Duodenal mucosa (tissue), 2 donors: ENCODE measurements around the gene FN3KRP.
"Not testable (repeated sequence)": the region's sequence is repeated elsewhere in the genome, so short reads cannot be mapped to it uniquely, and the experiment has no call there.

Experiments
- H3K27ac ChIP-seq: one replicate; pipeline ENCODE4 v1.7.0; 2013; ENCODE audit warnings: low read depth, low read length
- H3K27me3 ChIP-seq, 2 donors: one replicate each; pipeline ENCODE4 v1.7.0; 2013; ENCODE audit warnings: low read length in 2 of 2, control low read depth in 1 of 2; ENCODE audit not compliant: insufficient read depth in 2 of 2, control insufficient read depth in 1 of 2
- H3K36me3 ChIP-seq, 2 donors: one replicate each; pipeline ENCODE4 v1.7.0; 2013; ENCODE audit warnings: low read length in 2 of 2, control low read depth in 1 of 2; ENCODE audit not compliant: insufficient read depth in 2 of 2, control insufficient read depth in 1 of 2
- H3K4me1 ChIP-seq, 2 donors: one replicate each; pipeline ENCODE4 v1.7.0; 2013; ENCODE audit warnings: low read length in 2 of 2, control low read depth in 1 of 2; ENCODE audit not compliant: insufficient read depth in 2 of 2, control insufficient read depth in 1 of 2
- H3K4me3 ChIP-seq, 2 donors: one replicate each; pipeline ENCODE4 v1.7.0; 2013; ENCODE audit warnings: low read length in 2 of 2, low read depth in 1 of 2
- H3K9ac ChIP-seq, 2 donors: one replicate each; pipeline ENCODE4 v1.7.0; 2013; ENCODE audit warnings: low read length in 2 of 2, low read depth in 1 of 2
- H3K9me3 ChIP-seq, 2 donors: one replicate each; pipeline ENCODE4 v1.7.0; 2013; ENCODE audit warnings: low read length in 2 of 2, control low read depth in 1 of 2; ENCODE audit not compliant: control insufficient read depth in 1 of 2

Gene FN3KRP

DNA sequence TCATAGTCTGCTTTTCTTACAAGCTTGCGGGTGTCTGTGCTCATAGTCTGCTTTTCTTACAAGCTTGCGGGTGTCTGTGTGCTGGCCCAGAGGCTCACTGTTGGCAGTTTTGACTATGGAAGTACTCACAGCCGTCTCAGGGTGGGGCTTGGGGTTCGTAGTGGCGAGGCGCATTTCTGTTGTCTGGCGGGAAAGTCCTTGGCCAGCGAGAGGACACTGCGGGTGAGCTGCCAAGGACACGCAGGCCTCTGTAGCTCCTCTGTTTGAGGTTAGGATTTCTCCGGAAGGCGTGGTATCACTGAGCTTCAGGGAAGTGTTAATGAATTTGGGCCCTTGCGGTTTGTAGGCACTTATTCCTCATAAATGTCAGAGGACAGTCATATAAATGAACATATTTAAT is 48.9 kb downstream of the FN3KRP start:
- Histone ChIP-seq H3K4me3 (no peak overlapping the region), H3K9ac (no peak overlapping the region), H3K9me3 (no peaks in the 10 kb centered on the region), H3K27ac (no peak overlapping the region), H3K27me3 (no peaks in the 10 kb centered on the region), H3K4me1 (no peaks in the 10 kb centered on the region), H3K36me3 (peaks cover 5 to 42% of the 10 kb centered on the region in 2 donors)

DNA sequence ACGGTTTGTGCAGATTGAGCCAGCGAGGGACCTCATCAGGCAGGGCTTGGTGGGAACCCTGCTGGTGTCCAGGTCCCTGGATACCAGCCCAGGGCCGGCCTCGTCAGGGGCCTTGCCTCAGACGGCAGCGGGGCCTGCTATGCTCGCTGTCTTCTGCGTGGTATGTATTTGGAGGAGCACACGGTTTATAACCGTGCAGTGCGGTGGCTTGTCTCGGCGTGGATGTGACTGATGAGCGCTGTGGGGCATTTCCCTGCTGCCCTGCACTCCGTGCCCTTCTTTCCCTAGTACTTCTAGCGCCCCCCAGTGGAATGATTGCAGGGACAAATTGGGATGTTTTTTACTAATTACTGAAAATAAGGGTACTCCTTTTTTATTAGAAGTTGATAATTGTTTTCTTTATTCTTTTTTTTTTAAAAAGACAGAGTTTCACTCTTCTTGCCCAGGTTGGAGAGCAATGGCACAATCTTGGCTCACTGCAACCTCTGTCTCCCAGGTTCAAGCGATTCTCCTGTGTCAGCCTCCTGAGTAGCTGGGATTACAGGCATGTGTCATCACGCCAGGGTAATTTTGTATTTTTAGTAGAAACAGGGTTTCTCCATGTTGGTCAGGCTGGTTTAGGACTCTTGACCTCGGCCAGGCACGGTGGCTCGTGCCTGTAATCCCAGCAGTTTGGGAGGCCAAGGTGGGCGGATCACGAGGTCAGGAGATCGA is 50.7 kb downstream of the FN3KRP start:
- no peak overlapping the region for H3K9ac ChIP-seq
- H3K36me3 ChIP-seq = peaks cover 5 to 42% of the 10 kb centered on the region in 2 donors
- H3K27ac ChIP-seq = no peak overlapping the region
- no peaks in the 10 kb centered on the region for H3K9me3 ChIP-seq
- no peaks in the 10 kb centered on the region for H3K4me1 ChIP-seq
- no peaks in the 10 kb centered on the region for H3K27me3 ChIP-seq
- no peak overlapping the region for H3K4me3 ChIP-seq

DNA sequence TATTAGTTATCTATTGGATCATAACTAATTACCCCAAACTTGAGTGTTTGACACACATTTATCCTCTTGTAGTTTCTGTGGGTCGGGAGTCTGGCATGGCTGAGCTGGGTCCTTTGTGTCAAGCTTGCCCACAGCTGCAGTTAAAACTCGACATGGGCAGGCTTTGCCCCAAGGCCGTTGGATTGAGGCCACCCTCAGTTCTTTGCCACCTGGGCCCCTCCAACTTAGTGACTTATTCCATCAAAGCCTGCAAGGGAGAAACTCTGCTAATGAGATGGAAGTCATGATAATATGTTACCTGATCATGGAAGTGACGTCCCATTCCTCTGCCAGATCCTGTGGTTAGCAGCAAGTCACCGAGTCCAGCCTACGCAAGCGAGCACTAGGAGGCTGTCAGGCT is 52.5 kb downstream of the FN3KRP start:
- H3K27ac ChIP-seq = no peak overlapping the region
- no peaks in the 10 kb centered on the region for H3K4me1 ChIP-seq
- H3K4me3 ChIP-seq = no peak overlapping the region
- no peak overlapping the region for H3K9ac ChIP-seq
- H3K9me3 ChIP-seq = no peaks in the 10 kb centered on the region
- peaks cover 5 to 39% of the 10 kb centered on the region in 2 donors for H3K36me3 ChIP-seq
- H3K27me3 ChIP-seq = no peaks in the 10 kb centered on the region

DNA sequence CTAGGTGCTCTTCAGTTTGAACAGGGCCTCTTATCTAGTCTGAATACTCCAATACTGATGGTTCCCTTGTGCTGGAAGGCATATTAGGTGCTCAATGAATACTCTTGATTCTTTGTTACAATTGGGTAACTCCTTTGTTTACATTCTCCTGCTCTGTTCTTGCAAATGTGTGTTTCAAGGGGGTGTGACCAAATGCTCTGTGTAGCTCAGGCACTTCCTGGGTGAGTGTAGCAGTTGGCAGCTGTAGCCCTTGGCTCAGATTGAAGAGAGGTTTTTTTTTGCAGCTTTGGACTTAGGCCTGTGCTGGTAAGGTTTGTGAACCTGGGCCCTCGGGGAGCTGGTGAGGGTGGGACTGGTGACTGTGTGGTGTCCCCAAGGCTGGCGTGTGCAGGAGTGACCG is 55.5 kb downstream of the FN3KRP start:
- peaks cover 0 to 3% of the 10 kb centered on the region in 2 donors for H3K4me1 ChIP-seq
- H3K4me3 ChIP-seq = no peak overlapping the region
- H3K9me3 ChIP-seq = no peaks in the 10 kb centered on the region
- H3K36me3 ChIP-seq = peaks cover 5 to 34% of the 10 kb centered on the region in 2 donors
- H3K27ac ChIP-seq = peak overlapping the region; percentile 18
- no peaks in the 10 kb centered on the region for H3K27me3 ChIP-seq
- no peak overlapping the region for H3K9ac ChIP-seq

DNA sequence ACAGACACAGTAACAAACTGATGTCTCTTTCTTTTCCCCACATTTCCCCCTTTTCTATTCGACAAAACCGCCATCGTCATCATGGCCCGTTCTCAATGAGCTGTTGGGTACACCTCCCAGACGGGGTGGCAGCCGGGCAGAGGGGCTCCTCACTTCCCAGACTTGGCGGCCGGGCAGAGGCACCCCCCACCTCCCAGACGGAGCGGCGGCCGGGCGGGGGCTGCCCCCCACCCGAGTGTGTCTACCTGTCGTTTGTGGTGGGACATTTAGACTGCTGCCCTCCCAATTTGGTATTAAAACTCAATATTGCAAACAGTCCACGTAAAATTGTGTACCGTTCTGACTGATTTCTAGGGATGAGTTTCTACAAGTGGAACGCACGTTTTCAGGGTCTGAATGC is 58.0 kb downstream of the FN3KRP start:
- H3K36me3 ChIP-seq = peaks cover 0 to 19% of the 10 kb centered on the region in 2 donors
- H3K4me3 ChIP-seq = peak overlapping the region; percentile 25 to 58
- H3K27me3 ChIP-seq, H3K27ac ChIP-seq, H3K4me1 ChIP-seq, H3K9me3 ChIP-seq: not testable (repeated sequence)
- H3K9ac ChIP-seq = peak overlapping the region in 1 of 2 donors; percentile 39

DNA sequence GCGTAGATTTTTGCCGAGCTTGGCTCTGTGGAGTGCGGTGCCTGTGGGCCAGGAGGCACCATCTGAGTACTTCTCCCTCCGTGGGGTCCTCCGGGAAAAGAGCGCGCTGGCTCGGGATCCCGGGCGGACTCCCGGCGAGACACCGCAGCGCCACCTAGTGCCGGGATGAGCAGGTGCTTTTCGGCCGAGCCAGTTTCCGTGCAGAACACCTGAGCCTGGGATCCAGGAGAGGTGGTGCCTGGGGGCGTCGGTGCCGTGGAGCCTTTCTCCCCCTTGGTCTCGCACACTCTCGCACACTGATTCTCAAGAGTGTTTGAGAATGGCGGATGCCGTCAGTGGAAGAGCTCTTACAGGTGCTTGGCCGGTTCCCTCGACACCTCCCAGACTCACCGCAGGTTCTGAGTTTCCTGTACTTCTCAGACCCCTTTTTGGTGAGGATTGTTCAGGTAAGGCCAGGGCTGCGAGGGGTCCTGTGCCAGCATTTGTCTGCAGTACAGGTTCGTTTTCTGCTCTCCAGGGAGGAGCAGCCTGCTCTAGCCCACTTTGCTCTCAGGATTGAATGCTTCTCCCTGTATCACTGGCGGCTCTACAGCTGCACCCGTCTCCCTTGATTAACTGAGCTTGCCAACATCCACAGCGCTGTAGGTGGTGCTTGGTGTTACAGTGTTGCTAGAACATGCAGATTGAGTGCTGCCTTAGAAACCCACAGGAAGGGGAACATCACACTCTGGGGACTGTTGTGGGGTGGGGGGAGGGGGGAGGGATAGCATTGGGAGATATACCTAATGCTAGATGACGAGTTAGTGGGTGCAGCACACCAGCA is 58.7 kb downstream of the FN3KRP start:
- Histone ChIP-seq H3K27ac (no peak overlapping the region), H3K9ac (peak overlapping the region in 1 of 2 donors; percentile 39), H3K4me3 (peak overlapping the region; percentile 25 to 58), H3K36me3 (peaks cover 0 to 13% of the 10 kb centered on the region in 2 donors), H3K27me3 (no peaks in the 10 kb centered on the region), H3K9me3 (no peaks in the 10 kb centered on the region), H3K4me1 (peaks cover 0 to 3% of the 10 kb centered on the region in 2 donors)

DNA sequence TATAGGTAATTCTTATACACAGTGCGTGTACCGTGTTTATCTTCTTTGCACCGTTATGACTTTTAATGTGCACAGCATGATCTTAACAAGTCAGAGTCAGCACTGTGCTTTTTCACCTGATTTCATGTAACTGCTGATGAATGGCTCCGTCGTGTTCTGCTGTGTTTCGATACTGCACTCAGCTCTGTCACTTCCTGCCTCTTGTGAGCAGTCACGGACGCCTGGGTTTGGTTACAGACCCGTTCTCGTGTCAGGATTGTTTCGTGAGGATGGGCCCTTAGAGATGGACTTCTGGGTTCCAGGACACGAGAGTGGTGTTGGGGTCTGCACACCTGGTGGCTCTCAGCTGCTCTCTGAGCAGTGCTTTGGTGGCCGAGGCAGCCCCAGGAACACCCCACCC is 59.9 kb downstream of the FN3KRP start:
- no peak overlapping the region for H3K27ac ChIP-seq
- peaks cover 0 to 3% of the 10 kb centered on the region in 2 donors for H3K4me1 ChIP-seq
- H3K36me3 ChIP-seq = peaks cover 0 to 13% of the 10 kb centered on the region in 2 donors
- H3K27me3 ChIP-seq = no peaks in the 10 kb centered on the region
- no peak overlapping the region for H3K4me3 ChIP-seq
- H3K9ac ChIP-seq = no peak overlapping the region
- no peaks in the 10 kb centered on the region for H3K9me3 ChIP-seq
